GDM1 (cell line): ENCODE results near the gene NPTX1.

Experiments
- DNase-seq: peaks from one replicate; lab custom pipeline; 2025; lab: John Stamatoyannopoulos, UW

Gene NPTX1

GRCh38 chr17:80503921-80504320 is 27.5 kb upstream of the NPTX1 start:
- no peak for DNase-seq

- DNase-seq = no peak
Measured at GRCh38 chr17:80503031-80503430, 26.6 kb upstream of the NPTX1 start.

GRCh38 chr17:80502578-80502877 is 26.1 kb upstream of the NPTX1 start:
- DNase-seq = no peak

- DNase-seq = no peak
Measured at GRCh38 chr17:80501741-80502577, 25.6 kb upstream of the NPTX1 start.

GRCh38 chr17:80499961-80500665 is 23.7 kb upstream of the NPTX1 start:
- DNase-seq = no peak

GRCh38 chr17:80499560-80499959 is 23.2 kb upstream of the NPTX1 start:
- no peak for DNase-seq

GRCh38 chr17:80498920-80499410 is 22.6 kb upstream of the NPTX1 start:
- DNase-seq = no peak

- no peak for DNase-seq
Measured at GRCh38 chr17:80498242-80498919, 22.0 kb upstream of the NPTX1 start.

- no peak for DNase-seq
Measured at GRCh38 chr17:80497726-80498241, 21.4 kb upstream of the NPTX1 start.

- no peak for DNase-seq
Measured at GRCh38 chr17:80494547-80494946, 18.1 kb upstream of the NPTX1 start.

GRCh38 chr17:80492343-80493136 is 16.1 kb upstream of the NPTX1 start:
- DNase-seq = no peak

- no peak for DNase-seq
Measured at GRCh38 chr17:80491478-80492342, 15.3 kb upstream of the NPTX1 start.

- DNase-seq = no peak
Measured at GRCh38 chr17:80487511-80487910, 11.1 kb upstream of the NPTX1 start.

- DNase-seq = no peak
Measured at GRCh38 chr17:80486692-80487091, 10.3 kb upstream of the NPTX1 start.

GRCh38 chr17:80485846-80486245 is 9.4 kb upstream of the NPTX1 start:
- no peak for DNase-seq

GRCh38 chr17:80482555-80483308 is 6.3 kb upstream of the NPTX1 start:
- no peak for DNase-seq

- no peak for DNase-seq
Measured at GRCh38 chr17:80482058-80482318, 5.6 kb upstream of the NPTX1 start.

- no peak for DNase-seq
Measured at GRCh38 chr17:80481284-80482057, 5.1 kb upstream of the NPTX1 start.

- no peak for DNase-seq
Measured at GRCh38 chr17:80480248-80480647, 3.8 kb upstream of the NPTX1 start.

GRCh38 chr17:80479246-80479566 is 2.8 kb upstream of the NPTX1 start:
- DNase-seq = no peak
